PFSK-1 (cell line): Measurements from ENCODE around the gene DDX24.

Experiments
- POLR2AphosphoS5 ChIP-seq: IDR thresholded peaks from 2 replicates; pipeline ENCODE4 v1.6.1; 2012; ENCODE audit warnings: low read depth, mild to moderate bottlenecking, control low read depth, low read length, moderate library complexity
- SIN3A ChIP-seq: IDR thresholded peaks from 2 replicates; pipeline ENCODE4 v1.6.1; 2012; ENCODE audit warnings: mild to moderate bottlenecking, low read length, moderate library complexity, borderline replicate concordance; ENCODE audit not compliant: insufficient read depth
- TAF1 ChIP-seq: IDR thresholded peaks from 2 replicates; pipeline ENCODE4 v1.6.1; 2012; ENCODE audit warnings: low read length, control low read depth, borderline replicate concordance; ENCODE audit not compliant: insufficient read depth
- TF ChIP-seq, protein P1 (sequence below), 2 experiments: IDR thresholded peaks; 2 replicates each; pipeline versions ENCODE4 v1.6.1 to v1.8.0; 2011 to 2012; ENCODE audit warnings: low read depth in 2 of 2, low read length in 2 of 2, control low read depth in 1 of 2, inconsistent platforms in 1 of 2, mild to moderate bottlenecking in 1 of 2, moderate library complexity in 1 of 2; ENCODE audit not compliant: insufficient read depth in 1 of 2

DNA sequence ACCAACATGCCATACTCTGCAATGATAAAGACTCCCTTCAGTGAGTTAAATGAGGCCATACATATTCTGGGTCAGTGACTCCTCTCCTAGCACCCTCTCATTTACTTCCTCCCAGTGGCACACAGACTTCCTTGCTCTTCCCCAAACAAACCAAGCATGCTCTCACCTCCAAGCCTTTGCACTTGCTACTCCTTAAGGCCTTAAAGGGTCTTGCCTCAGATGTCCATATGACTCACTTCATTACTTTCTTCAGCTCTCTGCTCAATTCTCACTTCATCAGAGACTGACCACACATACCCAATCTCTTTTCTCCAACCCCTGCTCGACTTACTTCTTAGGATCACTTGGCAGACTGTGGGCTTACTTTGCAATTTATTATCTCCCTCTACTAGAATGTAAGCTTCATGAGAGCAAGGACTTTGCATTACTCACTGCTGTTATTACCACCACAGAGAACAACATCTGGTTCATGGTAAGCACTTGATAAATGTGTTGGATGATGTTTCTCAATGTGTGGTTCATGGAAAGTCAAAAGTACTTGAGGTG lies 22.8 kb downstream of the DDX24 start:
- TF ChIP-seq POLR2AphosphoS5 (no peak), TAF1 (no peak), SIN3A (no peak)
- TF ChIP-seq, protein P1, sequence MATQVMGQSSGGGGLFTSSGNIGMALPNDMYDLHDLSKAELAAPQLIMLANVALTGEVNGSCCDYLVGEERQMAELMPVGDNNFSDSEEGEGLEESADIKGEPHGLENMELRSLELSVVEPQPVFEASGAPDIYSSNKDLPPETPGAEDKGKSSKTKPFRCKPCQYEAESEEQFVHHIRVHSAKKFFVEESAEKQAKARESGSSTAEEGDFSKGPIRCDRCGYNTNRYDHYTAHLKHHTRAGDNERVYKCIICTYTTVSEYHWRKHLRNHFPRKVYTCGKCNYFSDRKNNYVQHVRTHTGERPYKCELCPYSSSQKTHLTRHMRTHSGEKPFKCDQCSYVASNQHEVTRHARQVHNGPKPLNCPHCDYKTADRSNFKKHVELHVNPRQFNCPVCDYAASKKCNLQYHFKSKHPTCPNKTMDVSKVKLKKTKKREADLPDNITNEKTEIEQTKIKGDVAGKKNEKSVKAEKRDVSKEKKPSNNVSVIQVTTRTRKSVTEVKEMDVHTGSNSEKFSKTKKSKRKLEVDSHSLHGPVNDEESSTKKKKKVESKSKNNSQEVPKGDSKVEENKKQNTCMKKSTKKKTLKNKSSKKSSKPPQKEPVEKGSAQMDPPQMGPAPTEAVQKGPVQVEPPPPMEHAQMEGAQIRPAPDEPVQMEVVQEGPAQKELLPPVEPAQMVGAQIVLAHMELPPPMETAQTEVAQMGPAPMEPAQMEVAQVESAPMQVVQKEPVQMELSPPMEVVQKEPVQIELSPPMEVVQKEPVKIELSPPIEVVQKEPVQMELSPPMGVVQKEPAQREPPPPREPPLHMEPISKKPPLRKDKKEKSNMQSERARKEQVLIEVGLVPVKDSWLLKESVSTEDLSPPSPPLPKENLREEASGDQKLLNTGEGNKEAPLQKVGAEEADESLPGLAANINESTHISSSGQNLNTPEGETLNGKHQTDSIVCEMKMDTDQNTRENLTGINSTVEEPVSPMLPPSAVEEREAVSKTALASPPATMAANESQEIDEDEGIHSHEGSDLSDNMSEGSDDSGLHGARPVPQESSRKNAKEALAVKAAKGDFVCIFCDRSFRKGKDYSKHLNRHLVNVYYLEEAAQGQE (IDR thresholded peaks at IDR 0.05; ENCODE audit: insufficient read depth in 1 of 2, low read depth in 2 of 2, low read length in 2 of 2): no peak
